GM19193 (cell line): Measurements from ENCODE around the gene GARRE1.

Source experiments
- POLR2A ChIP-seq: IDR thresholded peaks from 4 replicates; pipeline ENCODE4 v1.6.1; 2011; ENCODE audit not compliant: insufficient read depth, insufficient read length; ENCODE audit errors: extremely low read depth

The GARRE1 gene

DNA sequence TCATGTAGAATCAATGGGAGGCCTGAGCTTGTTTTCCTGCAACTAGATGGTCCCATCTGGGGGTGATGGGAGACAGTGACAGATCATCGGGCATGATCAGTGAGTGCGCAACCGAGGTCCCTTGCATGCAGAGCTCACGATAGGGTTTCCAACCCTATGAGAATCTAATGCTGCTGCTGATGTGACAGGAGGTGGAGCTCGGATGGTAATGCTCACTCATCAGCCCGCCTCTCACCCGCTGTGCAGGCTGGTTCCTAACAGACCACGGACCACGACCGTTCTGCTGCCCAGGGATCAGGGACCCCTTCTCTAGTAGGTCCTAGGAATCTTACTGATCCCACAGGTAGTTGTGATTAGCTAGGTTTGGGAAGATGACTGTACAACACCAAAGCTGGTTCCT is 23.5 kb upstream of the GARRE1 start:
- TF ChIP-seq POLR2A = peak; percentile 22

DNA sequence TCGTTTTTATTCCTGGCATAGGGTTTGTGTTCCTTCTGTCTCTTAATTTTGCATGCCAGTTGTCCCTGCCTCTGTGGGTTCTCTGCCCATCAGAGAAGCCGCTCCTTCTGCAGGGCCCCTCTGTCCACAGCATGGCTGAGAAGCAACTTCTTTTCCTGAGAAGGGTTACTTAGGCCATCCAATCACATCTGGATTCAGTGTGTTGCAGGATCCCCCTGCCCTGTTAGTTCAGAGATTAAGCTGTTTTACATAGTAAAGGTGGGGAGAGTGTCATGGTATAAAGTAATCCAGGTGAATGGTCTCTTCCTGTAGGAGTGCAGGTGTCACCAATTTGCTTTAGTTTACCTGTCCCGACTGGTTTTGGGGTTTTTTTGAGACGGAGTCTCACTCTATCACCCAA is 22.9 kb upstream of the GARRE1 start:
- no peak for TF ChIP-seq POLR2A

DNA sequence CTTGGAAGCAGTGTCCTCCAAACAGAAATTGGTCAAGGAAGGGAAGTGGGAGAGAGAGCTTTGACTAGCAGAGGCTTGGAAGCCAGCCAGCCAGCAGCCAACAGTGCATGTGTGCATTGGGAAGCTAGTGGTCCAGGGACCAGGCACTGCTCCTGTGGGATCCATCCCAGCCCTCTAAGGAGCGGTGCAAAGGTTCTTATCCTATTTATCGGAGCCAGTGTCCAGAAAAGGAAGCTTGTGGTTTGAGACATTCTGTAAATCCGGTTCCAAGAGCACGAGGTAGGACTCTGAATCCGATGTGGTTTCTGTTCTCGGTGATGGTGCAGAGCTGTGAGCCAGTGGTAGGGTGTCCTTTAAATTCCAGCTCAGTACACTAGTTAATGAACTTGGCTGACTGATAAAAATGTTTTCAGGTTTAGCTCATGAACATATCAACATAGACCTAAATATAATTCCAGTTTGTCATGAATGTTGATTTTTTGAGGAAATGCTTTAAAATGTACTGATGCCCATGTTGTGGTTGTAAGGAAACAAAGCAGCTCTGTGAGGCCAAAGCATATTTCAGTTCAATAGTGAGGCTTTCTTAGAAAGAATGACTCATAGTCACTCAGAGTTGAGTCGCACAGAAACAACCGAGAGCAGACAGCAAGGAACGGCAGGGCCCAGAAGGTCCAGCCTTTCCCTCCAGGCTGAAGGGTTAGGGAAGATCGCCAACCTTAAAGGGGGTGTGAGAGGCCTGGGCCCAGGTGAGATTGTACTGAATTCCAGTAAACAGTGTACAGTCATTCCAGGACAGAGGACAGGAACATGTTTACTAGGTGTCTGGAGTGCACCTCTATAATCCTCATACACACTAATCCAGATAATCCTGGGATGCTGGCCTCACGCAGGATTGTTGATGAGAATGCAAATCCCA is 21.5 kb upstream of the GARRE1 start:
- no peak for TF ChIP-seq POLR2A

- no peak for TF ChIP-seq POLR2A
Measured at GRCh38 chr19:34235425-34235940, 18.9 kb upstream of the GARRE1 start.

- TF ChIP-seq POLR2A = no peak
Measured at GRCh38 chr19:34236035-34236987, 18.0 kb upstream of the GARRE1 start.

- TF ChIP-seq POLR2A = no peak
Measured at GRCh38 chr19:34237283-34237682, 17.1 kb upstream of the GARRE1 start.

- no peak for TF ChIP-seq POLR2A
Measured at GRCh38 chr19:34237939-34238338, 16.4 kb upstream of the GARRE1 start.

DNA sequence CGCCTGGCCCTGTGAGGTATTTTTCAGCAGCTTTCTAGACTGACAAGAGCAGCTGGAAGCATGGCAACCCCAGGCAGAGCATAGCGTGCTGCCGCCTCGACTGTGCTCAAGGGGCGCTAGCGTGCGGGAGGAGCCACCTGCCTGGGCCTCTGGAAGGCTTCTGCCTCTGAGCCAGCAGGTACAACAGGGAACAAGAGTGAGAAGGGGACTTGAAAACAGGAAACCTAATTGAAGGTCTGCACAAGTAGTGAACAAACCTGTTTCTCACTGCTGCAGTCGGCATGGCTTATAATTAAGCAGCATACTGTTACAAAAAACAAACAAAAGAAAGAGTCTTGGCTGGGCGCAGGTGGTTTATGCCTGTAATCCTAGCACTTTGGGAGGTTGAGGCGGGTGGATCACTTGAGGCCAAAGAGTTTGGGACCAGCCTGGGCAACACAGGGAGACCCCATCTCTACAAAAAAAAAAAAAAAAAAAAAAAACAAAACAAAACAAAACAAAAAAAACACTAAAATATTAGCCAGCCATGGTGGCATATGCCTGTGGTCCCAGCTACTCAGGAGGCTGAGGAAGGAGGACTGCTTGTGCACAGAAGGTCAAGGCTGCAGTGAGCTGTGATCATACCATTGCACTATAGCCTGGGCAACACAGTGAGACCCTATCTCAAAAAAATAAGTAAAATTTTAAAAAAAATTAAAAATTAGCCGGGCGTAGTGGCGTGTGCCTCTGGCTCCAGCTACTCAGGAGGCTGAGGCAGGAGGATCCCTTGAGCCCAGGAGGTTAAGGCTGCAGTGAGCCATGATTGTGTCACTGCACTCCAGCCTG is 12.6 kb upstream of the GARRE1 start:
- TF ChIP-seq POLR2A = no peak

DNA sequence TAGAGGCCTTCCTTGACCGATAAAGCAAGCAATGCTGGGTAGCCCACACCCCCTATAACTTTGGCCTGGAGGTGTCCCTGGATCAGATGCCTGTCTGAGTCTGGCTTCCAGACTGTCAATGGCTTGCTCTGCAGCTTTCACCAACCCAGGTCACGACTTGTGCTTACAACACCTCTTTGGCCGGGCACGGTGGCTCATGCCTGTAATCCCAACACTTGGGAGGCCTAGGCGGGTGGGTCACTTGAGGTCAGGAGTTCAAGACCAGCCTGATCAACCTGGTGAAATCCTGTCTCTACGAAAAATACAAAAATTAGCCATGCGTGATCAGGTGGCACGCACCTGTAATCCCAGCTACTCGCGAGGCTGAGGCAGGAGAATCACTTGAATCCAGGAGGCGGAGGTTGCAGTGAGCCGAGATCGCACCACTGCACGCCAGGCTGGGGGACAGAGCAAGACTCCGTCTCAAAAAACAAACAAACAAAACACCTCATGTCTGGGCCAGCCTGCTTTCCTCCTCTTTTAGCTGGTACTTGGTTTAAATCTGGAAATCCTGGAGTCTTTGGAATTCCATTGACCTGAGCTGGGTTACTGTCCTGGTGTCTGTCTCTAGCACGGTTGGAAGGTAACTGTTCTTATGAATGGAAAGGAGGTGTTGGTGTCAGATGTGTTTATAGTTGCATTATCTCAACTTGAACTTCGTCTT is 10.3 kb upstream of the GARRE1 start:
- no peak for TF ChIP-seq POLR2A

- no peak for TF ChIP-seq POLR2A
Measured at GRCh38 chr19:34244611-34245299, 9.6 kb upstream of the GARRE1 start.

GRCh38 chr19:34246340-34246739 is 8.0 kb upstream of the GARRE1 start:
- no peak for TF ChIP-seq POLR2A

- TF ChIP-seq POLR2A = no peak
Measured at GRCh38 chr19:34248941-34249340, 5.4 kb upstream of the GARRE1 start.

- no peak for TF ChIP-seq POLR2A
Measured at GRCh38 chr19:34254698-34255432, 511 bp downstream of the GARRE1 start.
